HG02852 (cell line): ENCODE measurements around the gene KCNJ2.

Experiments used
- ATAC-seq: cut with Tn5 transposase; IDR thresholded peaks from one replicate; pipeline ENCODE4 v1.9.1; 2021; ENCODE audit warnings: mild to moderate bottlenecking, moderate library complexity; ENCODE audit not compliant: unreplicated experiment

Gene KCNJ2

GRCh38 chr17:70168977-70169708 lies at the start of gene KCNJ2:
TSS of gene KCNJ2 (plus strand) at chr17:70169532. CDS start at chr17:70175040, 5,508 bp downstream.
- peak; percentile 97 for ATAC-seq

GRCh38 chr17:70119545-70119944 lies 49.8 kb upstream of the KCNJ2 start:
- no peak for ATAC-seq

GRCh38 chr17:70119983-70120382 lies 49.3 kb upstream of the KCNJ2 start:
- ATAC-seq: no peak

GRCh38 chr17:70120425-70120824 lies 48.9 kb upstream of the KCNJ2 start:
- no peak for ATAC-seq

GRCh38 chr17:70121126-70121525 lies 48.2 kb upstream of the KCNJ2 start:
- no peak for ATAC-seq

- no peak for ATAC-seq
These were observed 46.1 kb upstream of the KCNJ2 start for GRCh38 chr17:70123193-70123592.

- ATAC-seq: no peak
These were observed 44.6 kb upstream of the KCNJ2 start for GRCh38 chr17:70124723-70125122.

GRCh38 chr17:70127221-70127873 lies 42.0 kb upstream of the KCNJ2 start:
- no peak for ATAC-seq

GRCh38 chr17:70128727-70129238 lies 40.5 kb upstream of the KCNJ2 start:
- ATAC-seq: no peak

- no peak for ATAC-seq
These were observed 39.0 kb upstream of the KCNJ2 start for GRCh38 chr17:70130289-70130688.

GRCh38 chr17:70132505-70132904 lies 36.8 kb upstream of the KCNJ2 start:
- ATAC-seq: no peak

GRCh38 chr17:70134042-70134441 lies 35.3 kb upstream of the KCNJ2 start:
- ATAC-seq: no peak

GRCh38 chr17:70134777-70135176 lies 34.6 kb upstream of the KCNJ2 start:
- no peak for ATAC-seq

GRCh38 chr17:70136131-70136530 lies 33.2 kb upstream of the KCNJ2 start:
- ATAC-seq: no peak

- ATAC-seq: peak; percentile 99
These were observed 31.7 kb upstream of the KCNJ2 start for GRCh38 chr17:70137451-70138230.

GRCh38 chr17:70138291-70138865 lies 31.0 kb upstream of the KCNJ2 start:
- ATAC-seq: no peak

- no peak for ATAC-seq
These were observed 29.8 kb upstream of the KCNJ2 start for GRCh38 chr17:70139449-70139993.

- ATAC-seq: no peak
These were observed 25.0 kb upstream of the KCNJ2 start for GRCh38 chr17:70144260-70144846.

GRCh38 chr17:70153210-70153609 lies 16.1 kb upstream of the KCNJ2 start:
- ATAC-seq: no peak

GRCh38 chr17:70157151-70157550 lies 12.2 kb upstream of the KCNJ2 start:
- no peak for ATAC-seq
